Raji (cell line): ENCODE results near the gene RADX.

Source experiments
- POLR2A ChIP-seq: IDR thresholded peaks from 2 replicates; pipeline ENCODE4 v1.6.1; 2011; ENCODE audit warnings: low read depth, low read length, control low read depth; ENCODE audit not compliant: insufficient read depth

The RADX gene

DNA sequence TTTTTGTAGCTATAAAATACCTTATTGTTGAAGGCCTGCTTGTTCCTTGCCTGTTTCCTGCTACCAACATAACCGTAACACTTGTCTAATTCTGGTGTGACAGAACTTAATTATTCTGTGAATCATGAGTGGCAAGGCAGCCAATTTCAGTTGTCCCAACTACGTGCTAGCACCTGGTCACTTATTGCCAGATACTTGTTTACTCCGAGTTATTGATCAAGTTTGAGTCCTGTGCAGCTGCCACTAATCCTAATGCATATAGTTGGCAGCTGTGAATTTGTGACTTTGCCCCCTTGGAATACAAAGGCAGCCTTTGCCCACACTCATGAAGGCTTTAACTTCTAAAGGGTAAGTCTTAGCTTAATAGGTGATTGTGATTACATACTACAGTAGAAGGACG, 106.9 kb downstream of the RADX start:
- TF ChIP-seq POLR2A, result no peak

DNA sequence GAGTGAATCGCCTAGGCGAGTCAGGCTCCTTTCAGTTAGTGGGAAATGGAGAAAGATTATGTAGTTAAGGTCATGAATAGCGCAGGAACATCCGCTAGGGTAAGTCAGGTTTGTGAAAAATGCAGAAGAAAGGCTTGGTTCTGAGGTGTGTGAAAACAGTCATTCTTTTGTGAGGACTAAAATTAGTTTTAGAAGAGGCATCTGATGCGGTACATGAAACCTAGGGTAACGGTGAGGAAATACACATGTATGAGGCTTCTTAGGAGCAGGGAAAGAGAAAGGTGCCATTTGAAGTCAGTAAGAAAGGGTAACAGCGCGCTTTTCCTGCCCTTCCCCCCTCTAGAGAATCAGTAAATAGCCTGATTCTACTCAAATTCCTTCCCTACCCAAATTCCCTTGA, 114.2 kb downstream of the RADX start:
- TF ChIP-seq POLR2A, result no peak

DNA sequence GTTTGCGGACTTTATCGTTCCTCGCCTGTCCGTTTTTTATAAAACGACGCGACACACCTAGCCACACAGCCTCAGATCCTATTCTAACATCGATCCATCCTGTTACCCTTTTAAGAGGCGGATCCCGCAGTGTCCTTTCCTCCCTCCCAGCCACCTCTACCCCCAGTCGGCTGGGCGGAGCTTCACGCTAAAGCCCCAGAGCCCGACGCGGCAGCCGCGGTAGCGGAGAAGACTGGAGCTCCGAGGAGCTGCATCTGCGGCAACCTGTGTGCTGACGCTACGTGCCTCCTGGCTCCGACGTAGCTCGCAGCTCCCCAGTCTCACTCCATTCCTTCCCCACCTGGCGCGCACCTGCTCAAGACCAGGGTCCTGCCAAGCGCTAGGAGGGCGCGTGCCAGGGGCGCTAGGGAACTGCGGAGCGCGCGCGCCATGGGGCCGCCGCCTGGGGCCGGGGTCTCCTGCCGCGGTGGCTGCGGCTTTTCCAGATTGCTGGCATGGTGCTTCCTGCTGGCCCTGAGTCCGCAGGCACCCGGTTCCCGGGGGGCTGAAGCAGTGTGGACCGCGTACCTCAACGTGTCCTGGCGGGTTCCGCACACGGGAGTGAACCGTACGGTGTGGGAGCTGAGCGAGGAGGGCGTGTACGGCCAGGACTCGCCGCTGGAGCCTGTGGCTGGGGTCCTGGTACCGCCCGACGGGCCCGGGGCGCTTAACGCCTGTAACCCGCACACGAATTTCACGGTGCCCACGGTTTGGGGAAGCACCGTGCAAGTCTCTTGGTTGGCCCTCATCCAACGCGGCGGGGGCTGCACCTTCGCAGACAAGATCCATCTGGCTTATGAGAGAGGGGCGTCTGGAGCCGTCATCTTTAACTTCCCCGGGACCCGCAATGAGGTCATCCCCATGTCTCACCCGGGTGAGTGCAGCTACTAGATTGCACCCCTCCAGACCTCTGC, 115.0 kb downstream of the RADX start, which contains the start of gene RNF128:
RNF128 (plus strand) TSS at position 217 of the 953 bp plus-strand sequence; CDS start at position 430, 213 bp downstream.
- no peak for TF ChIP-seq POLR2A

DNA sequence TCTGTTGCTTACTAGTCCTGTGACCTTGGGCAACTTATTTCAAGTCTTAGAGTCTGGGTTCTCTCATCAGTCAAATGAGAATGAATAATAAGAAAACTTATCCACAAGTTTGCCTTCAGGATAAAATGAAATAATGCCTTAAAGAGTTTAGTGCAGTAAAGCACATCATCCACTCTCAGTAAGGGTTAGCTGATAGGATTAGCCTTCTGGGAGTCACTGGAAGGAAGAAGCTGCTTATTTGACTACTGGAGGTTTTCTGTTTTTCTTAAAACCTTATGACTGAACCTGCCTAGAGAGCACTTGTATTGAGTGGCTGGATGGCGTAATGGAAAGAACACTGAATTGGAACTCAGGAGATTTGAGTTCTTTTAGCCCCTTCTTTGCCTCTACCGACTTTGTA, 116.6 kb downstream of the RADX start:
- TF ChIP-seq POLR2A, result no peak
